ENCODE measurements around the gene LRRTM2.
"Not testable (repeated sequence)": the region's sequence is repeated elsewhere in the genome, so short reads cannot be mapped to it uniquely, and the experiment has no call there.

LRRTM2 gene

DNA sequence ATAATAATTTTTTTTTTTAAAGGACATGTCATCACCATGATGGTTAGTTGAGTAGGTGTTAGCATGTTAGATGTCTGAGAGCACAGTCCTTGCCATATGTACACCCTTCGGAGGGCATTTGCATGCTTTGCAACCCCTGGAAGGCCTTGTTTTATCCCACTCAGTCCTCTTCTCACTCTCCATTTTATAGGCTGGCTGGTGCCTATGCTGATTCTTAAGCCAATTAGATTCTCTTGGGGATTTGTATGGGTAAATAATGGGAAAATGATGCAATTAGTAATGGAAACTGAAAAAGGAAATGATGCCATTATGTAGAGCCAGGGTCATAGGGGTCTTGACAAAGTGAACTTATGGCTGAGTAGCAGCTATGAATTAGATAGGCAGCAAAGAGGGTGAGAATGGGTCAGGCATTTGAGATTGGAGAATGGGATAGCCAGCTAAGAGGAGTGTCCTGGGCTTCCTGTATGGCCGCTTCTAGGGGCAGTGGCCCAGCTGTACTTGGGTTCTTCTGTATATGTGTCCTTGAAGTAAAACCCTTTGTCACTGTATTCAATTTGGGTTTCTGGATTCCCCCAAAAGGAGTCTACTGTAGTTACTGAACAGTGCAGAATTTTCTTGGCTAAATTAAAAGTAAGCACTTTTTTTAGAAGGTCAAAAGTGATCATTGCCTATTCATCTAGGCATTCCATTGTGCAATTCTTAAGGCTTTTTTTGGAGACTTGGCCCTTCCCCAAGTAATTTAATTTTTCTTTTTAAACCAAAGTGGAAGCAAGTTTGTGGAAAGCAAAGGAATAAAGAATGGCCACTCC, 31.6 kb downstream of the LRRTM2 start:
- TF ChIP-seq, protein P1, sequence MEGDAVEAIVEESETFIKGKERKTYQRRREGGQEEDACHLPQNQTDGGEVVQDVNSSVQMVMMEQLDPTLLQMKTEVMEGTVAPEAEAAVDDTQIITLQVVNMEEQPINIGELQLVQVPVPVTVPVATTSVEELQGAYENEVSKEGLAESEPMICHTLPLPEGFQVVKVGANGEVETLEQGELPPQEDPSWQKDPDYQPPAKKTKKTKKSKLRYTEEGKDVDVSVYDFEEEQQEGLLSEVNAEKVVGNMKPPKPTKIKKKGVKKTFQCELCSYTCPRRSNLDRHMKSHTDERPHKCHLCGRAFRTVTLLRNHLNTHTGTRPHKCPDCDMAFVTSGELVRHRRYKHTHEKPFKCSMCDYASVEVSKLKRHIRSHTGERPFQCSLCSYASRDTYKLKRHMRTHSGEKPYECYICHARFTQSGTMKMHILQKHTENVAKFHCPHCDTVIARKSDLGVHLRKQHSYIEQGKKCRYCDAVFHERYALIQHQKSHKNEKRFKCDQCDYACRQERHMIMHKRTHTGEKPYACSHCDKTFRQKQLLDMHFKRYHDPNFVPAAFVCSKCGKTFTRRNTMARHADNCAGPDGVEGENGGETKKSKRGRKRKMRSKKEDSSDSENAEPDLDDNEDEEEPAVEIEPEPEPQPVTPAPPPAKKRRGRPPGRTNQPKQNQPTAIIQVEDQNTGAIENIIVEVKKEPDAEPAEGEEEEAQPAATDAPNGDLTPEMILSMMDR (IDR thresholded peaks at IDR 0.05; ENCODE audit: borderline replicate concordance, insufficient read depth, low read depth, low read length), result no peak
- no peak overlapping the region for H3K4me3 ChIP-seq (ENCODE audit: low read depth, low read length)

DNA sequence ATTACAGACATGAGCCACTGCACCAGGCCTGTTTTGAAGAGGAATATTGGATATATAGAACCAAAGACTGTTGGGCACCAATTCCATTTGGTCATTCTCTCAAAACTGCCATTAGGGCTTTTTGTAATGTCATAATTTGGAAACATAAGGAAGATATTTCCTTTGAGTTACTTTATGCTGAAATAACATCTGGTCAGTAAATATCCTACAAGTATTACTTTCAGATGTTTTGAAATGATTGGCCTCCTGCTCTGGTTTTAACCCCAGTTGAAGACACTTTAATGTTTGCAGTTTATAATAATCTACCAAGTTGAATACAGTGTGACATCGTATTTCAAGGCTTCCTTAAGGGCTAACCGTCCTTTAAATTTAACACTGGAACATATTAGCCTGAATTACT, 33.6 kb downstream of the LRRTM2 start:
- H3K4me3 ChIP-seq (ENCODE audit: low read depth, low read length), result no peak overlapping the region
- TF ChIP-seq, protein P1 (IDR thresholded peaks at IDR 0.05; ENCODE audit: borderline replicate concordance, insufficient read depth, low read depth, low read length), result no peak

DNA sequence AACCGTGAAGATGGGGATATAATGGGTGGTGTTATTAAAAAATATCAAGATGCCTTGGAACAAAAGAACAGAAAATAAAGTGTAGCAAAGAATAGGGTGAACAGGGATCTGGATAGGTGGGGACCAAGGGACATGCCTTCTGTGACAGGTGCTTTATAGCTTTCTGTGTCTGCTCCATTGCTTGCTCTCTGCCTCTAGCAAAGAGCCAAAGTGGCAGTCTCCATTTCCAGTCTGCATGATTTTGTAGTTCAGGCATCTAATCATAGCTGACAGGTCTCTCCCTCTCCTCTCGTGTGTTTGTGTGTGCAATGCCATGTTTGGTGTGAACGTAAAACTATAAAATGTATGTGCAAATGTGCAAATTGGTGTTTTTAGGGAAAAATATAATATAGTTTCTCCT, 35.0 kb downstream of the LRRTM2 start:
- H3K4me3 ChIP-seq (ENCODE audit: low read depth, low read length), result no peak overlapping the region

DNA sequence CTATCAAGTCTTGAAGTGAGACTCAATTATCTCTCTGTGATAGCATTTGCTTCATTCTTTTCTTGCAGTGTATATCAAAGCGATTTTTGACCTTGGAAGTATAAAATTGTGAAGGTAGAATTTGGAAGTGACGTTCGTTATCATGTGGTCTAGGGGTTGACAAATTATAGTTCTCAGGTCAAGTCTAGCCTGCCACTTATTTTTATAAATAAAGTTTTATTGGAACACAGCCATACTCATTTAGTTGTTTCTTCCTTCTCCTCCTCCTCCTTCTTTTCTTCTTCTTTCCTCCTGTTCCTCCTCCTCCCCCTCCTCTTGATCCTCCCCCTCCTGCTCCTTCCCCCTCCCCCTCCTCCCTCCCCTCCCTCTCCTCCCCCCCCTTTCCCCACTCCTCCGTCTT, 38.0 kb downstream of the LRRTM2 start:
- TF ChIP-seq, protein P1 (IDR thresholded peaks at IDR 0.05; ENCODE audit: borderline replicate concordance, insufficient read depth, low read depth, low read length), result no peak
- no peak overlapping the region for H3K4me3 ChIP-seq (ENCODE audit: low read depth, low read length)

More for the DNA sequence above, 35.0 kb downstream of the LRRTM2 start:
- TF ChIP-seq, protein P1 (IDR thresholded peaks at IDR 0.05; ENCODE audit: borderline replicate concordance, insufficient read depth, low read depth, low read length), result no peak

DNA sequence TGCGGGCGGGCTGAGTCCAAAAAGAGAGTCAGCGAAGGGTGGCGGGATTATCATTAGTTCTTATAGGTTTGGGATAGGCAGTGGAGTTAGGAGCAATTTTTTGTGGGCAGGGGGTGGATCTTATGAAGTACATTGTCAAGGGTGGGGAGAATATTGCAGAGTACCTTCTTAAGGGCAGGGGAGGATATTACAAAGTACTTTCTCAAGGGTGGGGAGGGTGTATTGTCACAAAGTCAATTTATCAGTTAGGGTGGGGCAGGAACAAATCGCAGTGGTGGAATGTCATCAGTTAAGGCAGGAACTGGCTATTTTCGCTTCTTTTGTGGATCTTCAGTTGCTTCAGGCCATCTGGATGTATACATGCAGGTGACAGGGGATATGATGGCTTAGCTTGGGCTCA, 40.3 kb downstream of the LRRTM2 start:
- H3K4me3 ChIP-seq (ENCODE audit: low read depth, low read length), result not testable (repeated sequence)

DNA sequence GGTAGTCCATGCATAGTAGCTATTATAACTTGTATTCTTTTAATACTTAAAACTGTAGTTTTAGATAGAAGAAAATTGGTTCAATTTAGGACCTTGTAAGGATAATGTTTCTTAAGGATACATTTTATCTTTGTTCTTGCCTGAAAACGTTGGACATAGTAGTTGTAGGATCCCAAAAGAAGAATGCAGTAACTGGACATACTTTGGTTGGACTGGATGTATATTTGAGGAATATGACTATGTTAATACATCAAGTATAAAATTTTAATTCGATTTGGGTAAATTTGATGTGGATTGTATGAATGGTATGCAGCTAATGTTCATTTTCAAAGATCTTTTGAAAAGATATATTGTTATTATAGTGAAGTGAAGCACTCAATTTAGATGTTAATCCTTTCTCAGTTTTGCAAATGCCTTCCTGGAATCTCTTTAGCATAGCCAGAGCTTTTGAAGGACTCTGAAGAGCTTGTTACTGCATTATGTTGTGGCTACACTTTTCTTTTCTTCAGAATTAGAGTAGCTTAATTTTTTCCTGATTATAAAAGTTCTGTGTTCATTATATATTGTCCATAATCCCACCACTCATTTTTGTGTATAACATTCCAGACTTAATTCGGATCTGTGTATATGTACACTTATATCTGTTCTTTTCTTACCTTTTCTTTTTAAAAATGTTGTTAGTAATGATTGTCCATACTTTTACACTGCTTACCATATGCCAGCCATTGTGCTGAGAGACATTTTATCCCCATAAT, 41.2 kb downstream of the LRRTM2 start:
- no peak overlapping the region for H3K4me3 ChIP-seq (ENCODE audit: low read depth, low read length)
- TF ChIP-seq, protein P1 (IDR thresholded peaks at IDR 0.05; ENCODE audit: borderline replicate concordance, insufficient read depth, low read depth, low read length), result no peak

DNA sequence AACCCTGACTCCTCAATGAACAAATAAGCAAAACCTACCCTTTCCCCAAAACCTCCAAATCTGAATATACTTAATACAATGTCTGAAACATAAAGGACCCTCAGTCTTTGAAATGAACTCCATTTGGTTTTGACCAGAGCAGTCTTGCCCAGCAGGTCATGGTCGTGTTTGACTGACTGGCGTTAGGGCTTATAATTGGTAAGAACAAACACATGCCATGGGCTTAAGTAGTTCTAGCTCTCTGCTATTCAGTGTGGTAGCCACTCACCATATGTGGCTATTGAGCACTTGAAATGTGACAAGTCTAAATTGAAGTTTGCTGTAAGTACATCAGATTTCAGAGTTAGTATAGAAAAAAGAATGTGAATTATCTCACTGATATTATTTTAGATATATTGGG, 42.1 kb downstream of the LRRTM2 start:
- TF ChIP-seq, protein P1 (IDR thresholded peaks at IDR 0.05; ENCODE audit: borderline replicate concordance, insufficient read depth, low read depth, low read length), result no peak
- H3K4me3 ChIP-seq (ENCODE audit: low read depth, low read length), result no peak overlapping the region
